CD4-positive, alpha-beta T cell treated with Interferon alpha-2 for 1 hour (primary cell): Measurements from ENCODE around the gene STRIP1.
"Not testable (repeated sequence)": the region's sequence is repeated elsewhere in the genome, so short reads cannot be mapped to it uniquely, and the experiment has no call there.

Experiments
- DNase-seq, 2 donors: peaks; one replicate each; pipeline ENCODE4 v3.0.0-alpha.2; 2020 to 2022

Gene STRIP1

DNA sequence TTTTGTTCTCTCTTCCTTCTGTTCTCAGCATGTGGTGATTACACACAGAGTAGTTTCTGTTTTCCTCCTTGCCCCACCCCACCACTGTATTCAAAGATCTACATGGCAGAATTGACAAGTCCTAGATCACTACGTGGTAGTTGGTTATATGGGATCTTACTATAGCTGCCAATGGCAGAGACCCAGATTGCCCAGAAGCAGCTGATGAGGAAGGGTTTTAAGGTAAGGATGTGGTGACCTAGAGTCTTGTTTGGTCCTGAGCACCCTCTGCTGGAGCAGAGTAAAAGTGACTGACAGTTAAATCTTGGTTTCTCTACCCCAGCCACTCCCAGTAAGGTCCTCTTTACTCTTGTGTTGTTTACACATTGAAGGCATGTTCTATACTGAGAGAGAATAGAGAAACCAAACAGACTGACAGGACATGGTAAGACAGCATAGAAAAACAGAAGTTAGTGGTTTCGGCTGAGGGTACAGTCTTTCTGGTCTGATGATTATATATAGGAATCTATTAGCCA is 22.8 kb upstream of the STRIP1 start:
- peak; percentile 63 to 69 for DNase-seq

DNA sequence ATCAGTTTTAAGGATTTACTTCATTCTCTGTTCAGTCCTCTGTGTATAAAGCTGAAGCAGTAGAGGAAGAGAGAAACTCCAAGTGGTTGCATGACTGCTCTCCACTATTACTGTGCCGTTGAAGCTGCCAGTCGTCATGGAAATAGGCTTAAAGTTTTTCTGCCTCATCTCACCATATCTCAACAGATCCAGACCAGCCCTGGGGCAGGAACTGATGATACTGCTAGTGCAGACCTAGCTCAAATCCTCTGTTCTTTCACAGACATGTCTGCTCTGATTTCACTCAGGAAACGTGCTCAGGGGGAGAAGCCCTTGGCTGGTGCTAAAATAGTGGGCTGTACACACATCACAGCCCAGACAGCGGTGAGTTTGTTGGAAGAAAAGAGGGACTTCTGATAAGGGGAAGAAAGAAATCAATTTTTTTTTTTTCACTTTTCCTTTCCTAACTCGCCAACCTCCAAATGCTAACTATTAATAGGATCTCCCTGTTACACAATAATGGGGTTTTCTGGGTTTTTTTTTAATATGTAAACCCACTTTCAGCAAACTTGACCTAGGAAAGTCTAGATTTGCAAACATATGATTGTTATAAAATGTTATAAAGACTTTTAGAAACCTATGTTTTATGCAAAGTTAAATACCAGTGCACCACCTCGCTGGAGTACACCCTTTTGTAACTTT is 22.2 kb upstream of the STRIP1 start:
- peak in 1 of 2 donors; percentile 18 for DNase-seq

DNA sequence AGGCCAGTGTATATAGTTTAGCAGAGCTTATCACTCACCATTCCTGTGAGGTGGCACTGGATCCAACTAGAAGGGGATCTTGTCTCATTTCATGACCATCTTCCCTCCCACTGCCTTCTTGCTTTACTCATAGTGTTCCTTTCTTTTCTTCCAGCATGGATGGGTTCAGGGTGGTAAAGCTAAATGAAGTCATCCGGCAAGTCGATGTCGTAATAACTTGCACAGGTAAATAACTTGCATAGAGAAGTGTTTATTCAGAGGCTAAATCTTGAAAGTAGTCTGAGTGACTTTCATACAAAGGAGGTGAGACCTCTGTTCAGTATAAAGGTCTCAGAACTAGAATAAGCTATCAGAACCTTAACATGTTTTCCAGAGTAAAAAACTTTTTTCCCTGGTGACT is 16.6 kb upstream of the STRIP1 start:
- DNase-seq = no peak

DNA sequence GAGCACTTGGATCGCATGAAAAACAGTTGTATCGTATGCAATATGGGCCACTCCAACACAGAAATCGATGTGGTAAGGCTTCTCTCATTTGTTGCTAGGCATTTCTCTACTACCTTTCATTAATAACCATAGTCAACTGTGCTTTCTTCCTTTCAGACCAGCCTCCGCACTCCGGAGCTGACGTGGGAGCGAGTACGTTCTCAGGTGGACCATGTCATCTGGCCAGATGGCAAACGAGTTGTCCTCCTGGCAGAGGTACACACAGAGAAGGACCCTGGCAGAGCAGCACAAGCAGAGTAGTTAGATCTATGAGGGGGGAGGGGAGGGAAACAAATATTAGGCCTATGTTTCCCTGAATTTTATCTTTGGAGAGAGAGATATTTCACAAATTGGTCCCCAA is 16.0 kb upstream of the STRIP1 start:
- no peak for DNase-seq

DNA sequence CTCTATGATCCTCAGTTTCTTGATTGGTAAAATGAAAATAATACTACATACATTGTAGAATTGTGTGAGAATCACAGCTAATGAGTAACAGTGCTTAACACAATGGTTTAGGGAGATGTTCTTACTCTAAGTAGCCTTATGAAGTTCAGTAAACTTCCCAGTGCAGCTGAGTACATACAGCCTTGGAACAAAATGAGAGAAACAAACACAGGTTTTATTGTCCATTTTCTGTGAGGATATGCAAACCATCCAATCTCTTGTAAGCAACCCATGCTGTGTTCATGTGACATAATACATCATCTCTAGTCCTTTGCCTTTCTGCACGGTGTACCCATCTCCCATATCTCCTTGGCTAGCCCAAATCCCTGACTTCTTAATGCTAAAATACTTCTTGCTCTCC is 14.7 kb upstream of the STRIP1 start:
- DNase-seq = no peak

DNA sequence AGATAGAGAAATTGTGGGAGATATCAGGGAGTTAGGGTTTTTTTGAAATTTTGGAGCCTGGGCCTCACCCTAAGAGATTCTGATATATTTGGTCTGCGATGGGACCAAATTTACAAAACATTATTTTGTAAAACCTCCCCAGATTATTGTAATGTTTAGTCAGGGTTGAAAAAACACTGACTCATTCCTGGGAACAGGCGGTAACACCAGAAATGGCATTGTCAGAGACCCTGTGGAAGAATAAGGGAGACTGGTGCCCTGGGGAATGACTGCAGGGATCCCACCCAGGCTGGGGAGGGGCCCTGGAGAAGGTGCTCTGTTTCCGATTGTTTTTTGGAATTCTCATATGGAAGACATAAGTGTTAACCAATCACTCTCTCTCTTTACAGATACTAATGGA is 13.1 kb upstream of the STRIP1 start:
- no peak for DNase-seq

DNA sequence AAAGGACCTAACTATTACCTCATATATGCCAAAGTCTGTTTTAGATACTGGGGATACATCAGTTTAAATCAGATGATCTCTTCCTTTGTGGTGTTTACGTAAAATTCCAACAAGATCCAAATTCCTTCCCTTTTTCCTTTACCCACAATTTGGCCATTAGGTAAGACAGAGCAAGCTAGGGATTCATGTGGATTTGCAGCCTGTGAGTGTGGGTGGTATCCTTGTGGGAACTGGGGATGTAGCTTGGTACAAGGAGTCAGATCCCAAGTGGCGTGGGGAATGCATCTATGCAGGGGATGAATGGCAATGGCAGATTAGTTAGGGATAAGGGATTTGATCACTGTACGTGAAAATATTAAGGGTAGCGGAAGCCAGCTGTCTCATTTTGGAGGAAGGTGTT is 9.8 kb upstream of the STRIP1 start:
- DNase-seq = no peak

DNA sequence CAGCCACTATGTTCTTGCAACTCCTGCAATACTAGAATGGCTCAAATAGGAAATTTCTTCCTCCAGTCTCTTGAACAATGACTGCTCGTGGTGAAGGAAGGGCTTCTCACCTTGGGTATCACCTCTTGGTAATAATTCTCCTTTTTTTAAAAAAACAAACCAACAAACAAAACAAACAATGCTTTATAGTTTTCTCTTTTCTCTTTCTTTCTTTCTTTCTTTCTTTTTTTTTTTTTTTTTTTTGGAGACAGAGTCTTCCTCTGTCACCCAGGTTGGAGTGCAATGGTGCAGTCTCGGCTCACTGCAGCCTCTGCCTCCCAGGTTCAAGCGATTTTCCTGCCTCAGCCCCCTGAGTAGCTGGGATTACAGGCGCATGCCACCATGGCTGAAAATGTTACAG is 3.7 kb upstream of the STRIP1 start:
- not testable (repeated sequence) for DNase-seq

DNA sequence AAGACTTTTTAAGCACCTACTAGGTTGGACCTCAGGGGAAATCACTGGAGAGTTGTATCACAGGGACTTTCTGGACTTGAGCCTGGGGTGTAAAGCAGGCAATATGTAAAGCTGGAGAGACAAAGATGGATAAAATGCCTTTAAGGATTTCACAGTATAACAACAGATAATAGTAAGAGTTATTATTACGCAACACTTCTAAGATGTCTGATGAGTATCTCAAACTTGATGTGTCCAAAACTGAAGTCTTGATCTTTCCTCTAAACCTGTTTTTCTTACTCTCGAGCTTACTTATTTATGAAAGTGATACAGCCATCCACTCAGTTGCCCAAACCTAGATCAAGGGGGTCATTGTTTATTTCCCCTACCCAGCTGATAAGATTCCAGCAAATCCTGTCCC is 2.1 kb upstream of the STRIP1 start:
- no peak for DNase-seq

DNA sequence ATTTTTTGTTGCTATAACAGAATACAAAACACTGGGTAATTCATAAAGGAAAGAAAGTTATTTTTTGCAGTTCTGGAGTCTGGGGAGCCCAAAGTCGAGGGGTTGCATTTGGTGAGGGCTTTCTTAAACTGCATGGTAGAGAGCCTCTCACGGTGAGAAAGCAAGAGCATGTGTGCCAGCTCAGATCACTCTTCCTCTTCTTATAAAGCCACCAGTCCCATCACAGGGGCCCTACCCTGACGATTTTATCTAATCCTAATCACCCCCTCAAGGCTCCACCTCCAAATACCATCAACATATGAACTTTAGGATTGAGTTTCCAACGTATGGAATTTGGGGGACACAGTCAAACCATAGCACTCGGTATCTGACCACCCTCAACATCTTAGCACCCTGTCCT is 1.0 kb upstream of the STRIP1 start:
- DNase-seq = no peak

DNA sequence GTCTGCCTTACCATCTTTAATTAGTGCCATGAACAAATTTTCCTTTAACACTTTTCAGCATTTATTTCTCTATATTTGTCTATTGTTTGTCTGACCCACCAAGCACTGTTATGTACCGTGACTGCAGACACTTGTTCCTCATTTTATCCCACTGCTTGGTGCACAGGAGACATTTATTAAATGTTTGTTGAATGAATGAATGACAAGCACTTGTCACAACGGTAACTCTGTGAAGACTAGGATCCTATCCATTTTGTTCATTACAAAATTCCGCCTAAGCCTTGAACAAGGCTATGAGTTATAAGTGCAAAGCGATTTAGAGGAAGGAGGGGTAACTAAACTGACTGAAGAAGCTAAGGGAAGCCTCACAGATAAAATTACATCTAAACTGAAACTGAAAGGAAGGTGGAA is 379 bp upstream of the STRIP1 start:
- no peak for DNase-seq

DNA sequence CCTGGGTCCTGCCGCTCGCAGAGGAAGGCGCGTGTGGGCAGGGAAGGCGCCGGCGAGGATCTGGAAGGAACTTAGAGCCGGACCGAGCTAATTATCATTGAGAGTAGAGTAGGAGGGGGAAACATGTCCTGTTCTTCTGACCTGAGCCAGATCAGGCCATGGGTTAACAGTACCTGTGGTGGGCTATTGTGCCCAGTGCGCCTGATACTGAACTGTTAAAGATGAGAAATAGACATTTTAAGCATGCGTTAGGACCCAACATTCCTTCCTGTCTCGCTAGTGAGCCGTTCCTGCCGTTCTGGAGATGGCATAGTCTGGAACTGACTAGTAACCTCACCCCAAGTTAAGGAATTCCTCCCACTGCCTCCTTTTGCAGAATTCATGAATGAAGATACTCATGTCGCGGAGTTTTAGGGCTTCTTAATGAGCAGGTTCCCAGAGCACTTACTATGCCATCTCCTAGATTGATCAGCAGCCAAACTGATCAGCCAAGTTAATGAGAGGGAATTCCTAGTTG is 870 bp downstream of the STRIP1 start:
- no peak for DNase-seq

DNA sequence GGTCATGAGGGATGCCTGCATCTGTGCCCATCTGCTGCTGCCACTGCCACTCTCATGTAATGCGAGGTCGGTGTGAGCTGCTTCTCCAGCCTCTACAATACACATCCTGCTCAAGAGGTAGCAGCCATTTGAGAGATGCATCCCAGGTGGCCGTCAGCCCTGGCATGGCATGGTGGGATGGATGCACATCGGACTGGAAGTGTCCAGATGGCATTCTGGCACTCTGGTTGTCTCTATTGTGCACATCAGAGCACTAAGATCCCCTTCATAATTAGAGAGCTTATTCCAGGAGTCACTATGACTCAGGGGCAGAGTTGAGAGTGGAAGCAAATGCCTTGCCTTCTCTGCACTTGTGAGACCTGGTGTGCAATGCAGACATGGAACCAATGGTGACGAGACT is 3.8 kb downstream of the STRIP1 start:
- no peak for DNase-seq

DNA sequence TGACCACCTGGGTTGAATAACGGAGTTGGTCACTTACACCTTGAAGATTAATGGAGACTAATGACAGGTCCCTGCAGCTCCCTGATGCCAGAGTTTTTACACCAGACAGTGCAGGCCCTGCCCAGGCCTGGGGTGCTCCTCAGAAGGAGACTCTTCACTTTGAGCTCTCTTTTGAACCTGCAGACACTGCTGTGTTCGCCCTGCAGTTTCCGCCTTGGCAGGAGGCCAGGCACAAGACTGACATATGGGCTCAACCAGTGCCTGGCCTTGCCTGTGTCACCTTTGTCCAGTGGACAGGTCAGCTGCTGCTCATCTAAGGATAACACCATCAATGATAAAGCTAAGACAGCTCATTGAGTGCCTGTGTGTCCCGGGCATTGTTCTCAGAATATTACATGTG is 5.2 kb downstream of the STRIP1 start:
- no peak for DNase-seq

DNA sequence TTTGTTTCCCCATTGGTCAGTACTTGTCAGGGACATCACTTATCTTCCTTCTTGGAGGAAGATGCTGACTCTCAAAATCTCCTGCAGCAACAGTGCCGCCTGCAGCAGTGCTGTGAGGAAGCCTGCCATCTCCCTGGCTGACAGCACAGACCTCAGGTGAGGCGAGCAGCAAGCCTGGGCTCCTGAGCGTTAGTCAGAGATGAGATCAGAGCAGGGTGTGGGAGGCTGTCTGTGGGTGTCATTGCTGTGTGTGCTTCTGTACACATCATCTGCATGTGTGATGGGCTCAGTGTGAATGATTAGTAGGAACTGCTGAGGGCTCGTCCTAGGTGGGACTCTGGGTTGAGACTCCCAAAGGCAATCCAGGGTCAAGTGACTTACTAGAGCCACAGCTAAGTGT is 6.1 kb downstream of the STRIP1 start:
- no peak for DNase-seq

DNA sequence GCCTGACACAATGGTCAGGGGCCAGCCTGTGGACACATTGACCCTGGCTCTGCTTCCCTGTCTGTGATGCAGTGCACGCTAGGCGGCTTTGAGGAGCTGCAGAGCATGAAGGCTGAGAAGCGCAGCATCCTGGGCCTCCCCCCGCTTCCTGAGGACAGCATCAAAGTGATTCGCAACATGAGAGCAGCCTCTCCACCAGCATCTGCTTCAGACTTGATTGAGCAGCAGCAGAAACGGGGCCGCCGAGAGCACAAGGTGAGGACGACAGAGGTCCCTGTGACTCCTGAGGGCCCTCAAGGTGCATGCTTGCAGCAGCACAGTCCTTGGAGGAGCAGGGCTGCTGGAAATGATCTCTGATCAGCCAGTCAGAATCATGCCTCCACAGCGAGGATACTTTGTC is 8.6 kb downstream of the STRIP1 start:
- DNase-seq = no peak

DNA sequence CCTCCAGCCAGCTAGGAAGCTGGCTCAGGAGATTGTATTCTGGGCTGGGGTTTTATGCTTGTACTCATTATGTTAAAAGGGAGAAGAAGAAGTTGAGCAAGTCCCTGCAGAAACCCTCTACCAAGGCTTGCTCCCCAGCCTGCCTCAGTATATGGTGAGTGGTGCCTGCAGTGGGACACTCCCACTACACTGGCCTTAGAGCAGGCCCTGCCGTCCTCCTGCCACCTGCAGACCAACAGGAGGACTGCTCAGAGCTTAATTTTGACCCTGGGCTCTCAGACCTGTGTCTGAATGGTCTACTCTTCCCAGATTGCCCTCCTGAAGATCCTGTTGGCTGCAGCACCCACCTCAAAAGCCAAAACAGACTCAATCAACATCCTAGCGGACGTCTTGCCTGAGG is 13.0 kb downstream of the STRIP1 start:
- DNase-seq = no peak

DNA sequence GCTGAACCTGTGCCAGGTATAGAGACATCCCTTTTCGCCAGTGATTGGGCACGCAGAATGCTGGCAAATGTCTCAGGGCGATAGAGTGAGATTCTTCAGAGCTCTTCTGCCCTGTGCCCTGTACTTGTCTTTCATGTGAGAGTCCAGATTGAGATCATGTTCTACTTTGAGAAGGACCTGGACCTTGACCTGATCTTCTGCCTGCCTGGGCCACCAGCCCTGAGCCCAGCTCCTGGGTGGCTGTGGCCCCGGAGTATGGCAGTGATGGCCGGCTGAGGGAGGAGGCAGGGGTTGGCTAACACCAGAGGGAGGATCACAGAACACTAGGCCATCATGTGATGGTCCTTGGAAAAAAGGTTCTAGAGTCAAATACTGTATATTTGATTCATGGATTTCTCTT is 13.8 kb downstream of the STRIP1 start:
- no peak for DNase-seq

DNA sequence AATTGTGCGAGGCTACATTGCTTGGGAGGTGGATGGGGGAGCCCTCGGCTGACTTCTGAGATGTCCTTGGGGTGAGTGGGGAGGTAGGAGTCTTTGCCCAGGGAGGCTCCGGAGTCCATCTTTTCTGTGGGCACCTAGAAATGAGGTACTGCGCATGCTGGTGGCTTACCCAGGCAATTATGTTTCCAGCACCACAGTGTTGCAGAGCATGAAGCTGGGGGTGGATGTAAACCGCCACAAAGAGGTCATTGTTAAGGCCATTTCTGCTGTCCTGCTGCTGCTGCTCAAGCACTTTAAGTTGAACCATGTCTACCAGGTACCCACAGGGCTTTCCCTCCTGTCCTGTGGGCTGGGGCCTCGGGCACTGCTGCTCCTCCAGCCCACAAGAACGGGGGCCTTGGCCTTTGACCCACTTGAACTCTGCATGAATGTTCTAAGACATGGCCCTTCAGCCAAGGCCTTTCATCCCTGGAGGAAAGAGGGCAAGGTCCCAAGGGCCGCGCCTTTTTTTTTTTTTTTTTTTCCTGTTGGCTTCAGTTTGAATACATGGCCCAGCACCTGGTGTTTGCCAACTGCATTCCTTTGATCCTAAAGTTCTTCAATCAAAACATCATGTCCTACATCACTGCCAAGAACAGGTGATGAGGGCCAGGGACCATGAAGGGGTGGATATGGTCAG is 14.6 kb downstream of the STRIP1 start:
- DNase-seq = no peak

DNA sequence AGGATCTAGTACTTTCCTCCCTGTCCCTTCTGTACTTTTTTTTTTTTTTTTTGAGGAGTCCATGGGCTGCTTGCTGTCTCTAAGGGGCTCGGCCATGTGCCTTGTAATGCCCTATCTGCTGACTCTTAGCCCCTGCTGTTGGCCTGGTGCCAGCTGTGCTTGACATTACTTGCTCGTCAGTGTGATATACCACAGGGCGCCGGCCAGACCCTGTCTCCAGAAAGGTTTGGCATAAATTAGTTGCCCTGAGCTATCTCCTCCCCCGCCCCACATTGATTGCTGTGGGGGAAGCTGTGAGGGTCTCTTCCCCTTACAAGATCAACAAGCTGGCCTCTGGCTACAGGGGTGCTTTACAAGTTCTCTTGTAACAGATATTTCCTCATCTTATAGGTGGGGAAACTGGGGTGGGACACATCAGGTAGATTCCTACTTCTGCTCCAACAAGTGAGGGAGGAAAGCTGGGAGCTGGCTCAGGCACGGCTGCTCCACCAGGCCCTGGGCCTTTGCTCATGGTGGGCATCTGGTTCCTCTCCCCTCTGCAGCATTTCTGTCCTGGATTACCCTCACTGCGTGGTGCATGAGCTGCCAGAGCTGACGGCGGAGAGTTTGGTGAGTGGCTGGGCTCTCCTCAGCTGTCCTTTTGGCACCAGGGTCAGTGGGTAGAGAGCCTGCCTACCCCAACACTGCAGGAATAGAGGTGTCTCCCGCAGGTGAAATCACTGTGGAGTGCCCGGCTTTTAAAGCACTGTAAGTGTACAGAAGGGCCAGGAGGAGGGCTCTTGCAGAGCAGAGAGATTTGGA is 15.6 kb downstream of the STRIP1 start:
- DNase-seq = no peak

DNA sequence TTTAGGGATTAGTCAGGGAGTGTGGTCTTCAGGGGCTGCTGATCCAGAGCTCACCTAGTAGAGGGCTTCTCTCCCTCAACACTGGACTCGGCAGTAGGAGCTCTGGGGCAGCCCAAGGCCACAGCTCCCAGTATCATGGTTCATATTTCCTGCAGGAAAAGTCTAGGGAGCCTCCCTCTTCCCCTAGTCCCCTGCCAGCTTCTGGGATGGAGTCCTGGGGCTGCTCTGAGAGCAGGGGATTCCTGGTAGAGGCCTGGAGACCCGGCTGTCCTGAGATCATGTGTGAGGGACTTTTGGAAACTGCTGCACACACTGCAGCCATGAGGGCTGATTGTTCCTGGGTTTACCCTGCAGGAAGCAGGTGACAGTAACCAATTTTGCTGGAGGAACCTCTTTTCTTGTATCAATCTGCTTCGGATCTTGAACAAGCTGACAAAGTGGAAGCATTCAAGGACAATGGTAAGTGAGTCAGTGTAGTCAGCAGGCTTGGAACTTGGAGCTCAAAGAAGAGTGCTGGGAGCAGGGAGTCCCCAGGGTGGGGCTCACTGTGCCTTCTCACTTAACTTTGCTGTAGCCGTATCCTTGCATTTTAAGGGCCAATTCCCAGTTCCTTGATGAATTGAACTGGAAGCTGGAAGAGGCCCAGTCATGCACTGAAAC is 16.3 kb downstream of the STRIP1 start:
- no peak for DNase-seq

DNA sequence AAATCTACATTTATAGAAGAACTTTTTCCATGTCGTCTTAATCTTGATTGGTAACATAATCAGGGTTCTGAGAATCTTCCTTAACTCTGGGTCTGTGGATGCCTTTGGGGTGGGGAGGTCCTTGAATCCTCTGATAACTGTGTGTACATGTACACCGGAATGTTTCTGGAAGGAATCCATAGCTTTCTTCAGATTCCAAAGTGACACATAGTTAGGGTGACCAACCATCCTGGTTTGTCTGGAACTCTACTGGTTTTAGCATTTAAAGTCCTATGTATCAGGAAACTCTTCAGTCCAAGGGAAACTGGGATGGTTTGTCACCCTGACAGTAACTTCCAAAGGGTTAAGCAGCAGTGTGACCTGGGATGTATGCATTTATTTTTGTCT is 16.8 kb downstream of the STRIP1 start:
- no peak for DNase-seq
